ENCODE results near the gene SOX9. TPM values are rescaled to one million over a fixed set of nuclear protein-coding genes. Genes with fewer than 3 reads are reported as not detected.

Gene SOX9
- total and polyA plus RNA-seq, 3 donors from 2014 or later, result 80.0 to 240 (median 166) TPM

- intact Hi-C loops (cut with DNase I; ENCODE audit: low total_unique reads), result no loop called here
- no peaks in the 10 kb centered on the region for H3K9me3 ChIP-seq
- 94 to 100% methylated on average over 4 of the region's 4 CpGs for WGBS, 2 donors
- TF ChIP-seq CTCF (IDR thresholded peaks at IDR 0.05) (no peak), POLR2A (IDR thresholded peaks at IDR 0.05) (no peak)
- H3K27ac ChIP-seq, result no peak overlapping the region
- H3K27me3 ChIP-seq, result no peaks in the 10 kb centered on the region
- H3K4me1 ChIP-seq, result peaks cover 5% of the 10 kb centered on the region
- no peaks in the 10 kb centered on the region for H3K36me3 ChIP-seq (ENCODE audit: low read depth, missing control alignments)
- DNase-seq, result no peak
- H3K4me3 ChIP-seq, result no peak overlapping the region
These were observed 54.4 kb downstream of the SOX9 start for GRCh38 chr17:72175263-72175662.

Measured in testis (tissue), 3 donors.